GM06990 (cell line): ENCODE results near the gene FOXA1.

Source experiments
- DNase-seq: peaks from one replicate; pipeline ENCODE4 v3.0.0-alpha.2; 2011; ENCODE audit not compliant: insufficient read length; ENCODE audit errors: extremely low read depth
- H3K27me3 ChIP-seq: replicated peaks from 2 replicates; pipeline ENCODE4 v1.6.0; 2011; ENCODE audit warnings: low read length; ENCODE audit not compliant: control insufficient read depth, insufficient read depth
- H3K36me3 ChIP-seq: 2 replicates; pipeline ENCODE4 v1.5.1; 2011; ENCODE audit warnings: low read length; ENCODE audit not compliant: control insufficient read depth, insufficient read depth
- H3K4me3 ChIP-seq: replicated peaks from 2 replicates; pipeline ENCODE4 v1.5.1; 2011; ENCODE audit warnings: low read depth, mild to moderate bottlenecking, control low read depth, low read length
- CTCF ChIP-seq: IDR thresholded peaks from 2 replicates; pipeline ENCODE4 v1.5.1; 2011; ENCODE audit warnings: low read length, control low read depth, mild to moderate bottlenecking, inconsistent platforms; ENCODE audit not compliant: insufficient read depth, poor library complexity, severe bottlenecking

FOXA1 gene

GRCh38 chr14:37579274-37579673, 15.8 kb downstream of the FOXA1 start:
- no peak overlapping the region for H3K4me3 ChIP-seq
- H3K27me3 ChIP-seq: no peaks in the 10 kb centered on the region
- no peak for DNase-seq
- H3K36me3 ChIP-seq: no peaks in the 10 kb centered on the region
- TF ChIP-seq CTCF: no peak

- DNase-seq: no peak
- Histone ChIP-seq H3K27me3 (no peaks in the 10 kb centered on the region), H3K4me3 (no peak overlapping the region), H3K36me3 (no peaks in the 10 kb centered on the region)
- TF ChIP-seq CTCF: no peak
Observed at GRCh38 chr14:37573356-37573755, 21.7 kb downstream of the FOXA1 start.

- TF ChIP-seq CTCF: no peak
- Histone ChIP-seq H3K27me3 (no peaks in the 10 kb centered on the region), H3K36me3 (no peaks in the 10 kb centered on the region), H3K4me3 (no peak overlapping the region)
- DNase-seq: no peak
Observed at GRCh38 chr14:37571391-37571790, 23.7 kb downstream of the FOXA1 start.

- no peak for TF ChIP-seq CTCF
Observed at GRCh38 chr14:37569729-37570128, 25.3 kb downstream of the FOXA1 start.

GRCh38 chr14:37566811-37567371, 28.2 kb downstream of the FOXA1 start:
- TF ChIP-seq CTCF: no peak
- Histone ChIP-seq H3K4me3 (no peak overlapping the region), H3K36me3 (no peaks in the 10 kb centered on the region), H3K27me3 (no peaks in the 10 kb centered on the region)
- DNase-seq: no peak

More at GRCh38 chr14:37569729-37570128, 25.3 kb downstream of the FOXA1 start:
- Histone ChIP-seq H3K4me3 (no peak overlapping the region), H3K27me3 (no peaks in the 10 kb centered on the region), H3K36me3 (no peaks in the 10 kb centered on the region)
- no peak for DNase-seq

- Histone ChIP-seq H3K36me3 (no peaks in the 10 kb centered on the region), H3K27me3 (no peaks in the 10 kb centered on the region), H3K4me3 (no peak overlapping the region)
- no peak for TF ChIP-seq CTCF
- no peak for DNase-seq
Observed at GRCh38 chr14:37565550-37565949, 29.5 kb downstream of the FOXA1 start.
